H1 (cell line): ENCODE results near the gene WDFY4. TPM values are rescaled to one million over a fixed set of nuclear protein-coding genes. Genes with fewer than 3 reads are reported as not detected.

ENCODE experiments used
- RXRA ChIP-seq: IDR thresholded peaks from 2 replicates; pipeline ENCODE4 v1.6.1; 2011; ENCODE audit warnings: low read depth, mild to moderate bottlenecking, low read length, moderate library complexity; ENCODE audit not compliant: insufficient read depth
- SUZ12 ChIP-seq: fragments of 200-600 bp; sonication (generic); IDR thresholded peaks from 2 replicates; pipeline ENCODE4 v1.6.1; 2012; ENCODE audit warnings: mild to moderate bottlenecking, inconsistent platforms, low read length, moderate library complexity, mixed read lengths
- polyA plus RNA-seq, 7 experiments: library from polyadenylated mRNA; depleted of rRNA in 3 of 7; stranded (reverse) in 5 of 7; unstranded in 2 of 7; fragments of >200 nt in 5 of 7; fragments of 200-250 nt in 2 of 7; gene quantifications; 1 replicate in 5 of 7; 2 replicates in 1 of 7; 4 replicates in 1 of 7; pipeline versions ENCODE4 v1.2.1 to v1.2.3, GENCODE V29; 2011 to 2013; ENCODE audit warnings: missing spikeins in 2 of 7, mixed read lengths in 2 of 7
- total RNA-seq: library from RNA; stranded (reverse); fragmentation: NEBNext Ultra II Directional; extraction: Animal tissue kit (Norgen Biotek cat#: 25700); gene quantifications from 2 replicates; pipeline ENCODE4 v1.2.1, GENCODE V29; 2021
- TF ChIP-seq, protein P1 (sequence below): fragments of 300-600 bp; sonication (generic); IDR thresholded peaks from 2 replicates; pipeline ENCODE4 v1.7.1; 2012; ENCODE audit warnings: low read length, moderate library complexity, mild to moderate bottlenecking, inconsistent platforms; ENCODE audit not compliant: insufficient replicate concordance

Gene WDFY4
- total and polyA plus RNA-seq, 2 of the 8 experiments (the other 6 are each of a cell fraction or from before 2014, with no cell fraction given), result not detected

DNA sequence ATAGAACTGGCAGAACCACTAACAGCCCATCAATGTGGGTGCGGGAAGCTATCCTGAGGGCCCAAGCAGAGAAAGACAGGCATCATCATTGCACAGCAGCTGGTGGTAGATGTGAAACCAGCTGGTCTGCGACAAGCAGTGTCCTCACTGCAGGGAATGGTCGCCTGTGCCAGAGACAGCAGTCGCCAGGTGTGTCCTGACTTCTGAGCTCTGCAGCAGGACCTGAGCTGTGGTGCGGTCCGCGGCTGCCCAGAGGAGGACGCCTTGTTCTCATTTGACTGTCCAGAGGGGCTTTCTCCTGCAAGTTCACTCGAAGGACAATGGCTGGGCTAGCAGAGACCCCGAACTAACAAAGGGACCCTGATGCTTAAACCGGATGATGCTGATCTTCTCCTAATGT is 157.6 kb downstream of the WDFY4 start (continued):
- TF ChIP-seq, protein P1, sequence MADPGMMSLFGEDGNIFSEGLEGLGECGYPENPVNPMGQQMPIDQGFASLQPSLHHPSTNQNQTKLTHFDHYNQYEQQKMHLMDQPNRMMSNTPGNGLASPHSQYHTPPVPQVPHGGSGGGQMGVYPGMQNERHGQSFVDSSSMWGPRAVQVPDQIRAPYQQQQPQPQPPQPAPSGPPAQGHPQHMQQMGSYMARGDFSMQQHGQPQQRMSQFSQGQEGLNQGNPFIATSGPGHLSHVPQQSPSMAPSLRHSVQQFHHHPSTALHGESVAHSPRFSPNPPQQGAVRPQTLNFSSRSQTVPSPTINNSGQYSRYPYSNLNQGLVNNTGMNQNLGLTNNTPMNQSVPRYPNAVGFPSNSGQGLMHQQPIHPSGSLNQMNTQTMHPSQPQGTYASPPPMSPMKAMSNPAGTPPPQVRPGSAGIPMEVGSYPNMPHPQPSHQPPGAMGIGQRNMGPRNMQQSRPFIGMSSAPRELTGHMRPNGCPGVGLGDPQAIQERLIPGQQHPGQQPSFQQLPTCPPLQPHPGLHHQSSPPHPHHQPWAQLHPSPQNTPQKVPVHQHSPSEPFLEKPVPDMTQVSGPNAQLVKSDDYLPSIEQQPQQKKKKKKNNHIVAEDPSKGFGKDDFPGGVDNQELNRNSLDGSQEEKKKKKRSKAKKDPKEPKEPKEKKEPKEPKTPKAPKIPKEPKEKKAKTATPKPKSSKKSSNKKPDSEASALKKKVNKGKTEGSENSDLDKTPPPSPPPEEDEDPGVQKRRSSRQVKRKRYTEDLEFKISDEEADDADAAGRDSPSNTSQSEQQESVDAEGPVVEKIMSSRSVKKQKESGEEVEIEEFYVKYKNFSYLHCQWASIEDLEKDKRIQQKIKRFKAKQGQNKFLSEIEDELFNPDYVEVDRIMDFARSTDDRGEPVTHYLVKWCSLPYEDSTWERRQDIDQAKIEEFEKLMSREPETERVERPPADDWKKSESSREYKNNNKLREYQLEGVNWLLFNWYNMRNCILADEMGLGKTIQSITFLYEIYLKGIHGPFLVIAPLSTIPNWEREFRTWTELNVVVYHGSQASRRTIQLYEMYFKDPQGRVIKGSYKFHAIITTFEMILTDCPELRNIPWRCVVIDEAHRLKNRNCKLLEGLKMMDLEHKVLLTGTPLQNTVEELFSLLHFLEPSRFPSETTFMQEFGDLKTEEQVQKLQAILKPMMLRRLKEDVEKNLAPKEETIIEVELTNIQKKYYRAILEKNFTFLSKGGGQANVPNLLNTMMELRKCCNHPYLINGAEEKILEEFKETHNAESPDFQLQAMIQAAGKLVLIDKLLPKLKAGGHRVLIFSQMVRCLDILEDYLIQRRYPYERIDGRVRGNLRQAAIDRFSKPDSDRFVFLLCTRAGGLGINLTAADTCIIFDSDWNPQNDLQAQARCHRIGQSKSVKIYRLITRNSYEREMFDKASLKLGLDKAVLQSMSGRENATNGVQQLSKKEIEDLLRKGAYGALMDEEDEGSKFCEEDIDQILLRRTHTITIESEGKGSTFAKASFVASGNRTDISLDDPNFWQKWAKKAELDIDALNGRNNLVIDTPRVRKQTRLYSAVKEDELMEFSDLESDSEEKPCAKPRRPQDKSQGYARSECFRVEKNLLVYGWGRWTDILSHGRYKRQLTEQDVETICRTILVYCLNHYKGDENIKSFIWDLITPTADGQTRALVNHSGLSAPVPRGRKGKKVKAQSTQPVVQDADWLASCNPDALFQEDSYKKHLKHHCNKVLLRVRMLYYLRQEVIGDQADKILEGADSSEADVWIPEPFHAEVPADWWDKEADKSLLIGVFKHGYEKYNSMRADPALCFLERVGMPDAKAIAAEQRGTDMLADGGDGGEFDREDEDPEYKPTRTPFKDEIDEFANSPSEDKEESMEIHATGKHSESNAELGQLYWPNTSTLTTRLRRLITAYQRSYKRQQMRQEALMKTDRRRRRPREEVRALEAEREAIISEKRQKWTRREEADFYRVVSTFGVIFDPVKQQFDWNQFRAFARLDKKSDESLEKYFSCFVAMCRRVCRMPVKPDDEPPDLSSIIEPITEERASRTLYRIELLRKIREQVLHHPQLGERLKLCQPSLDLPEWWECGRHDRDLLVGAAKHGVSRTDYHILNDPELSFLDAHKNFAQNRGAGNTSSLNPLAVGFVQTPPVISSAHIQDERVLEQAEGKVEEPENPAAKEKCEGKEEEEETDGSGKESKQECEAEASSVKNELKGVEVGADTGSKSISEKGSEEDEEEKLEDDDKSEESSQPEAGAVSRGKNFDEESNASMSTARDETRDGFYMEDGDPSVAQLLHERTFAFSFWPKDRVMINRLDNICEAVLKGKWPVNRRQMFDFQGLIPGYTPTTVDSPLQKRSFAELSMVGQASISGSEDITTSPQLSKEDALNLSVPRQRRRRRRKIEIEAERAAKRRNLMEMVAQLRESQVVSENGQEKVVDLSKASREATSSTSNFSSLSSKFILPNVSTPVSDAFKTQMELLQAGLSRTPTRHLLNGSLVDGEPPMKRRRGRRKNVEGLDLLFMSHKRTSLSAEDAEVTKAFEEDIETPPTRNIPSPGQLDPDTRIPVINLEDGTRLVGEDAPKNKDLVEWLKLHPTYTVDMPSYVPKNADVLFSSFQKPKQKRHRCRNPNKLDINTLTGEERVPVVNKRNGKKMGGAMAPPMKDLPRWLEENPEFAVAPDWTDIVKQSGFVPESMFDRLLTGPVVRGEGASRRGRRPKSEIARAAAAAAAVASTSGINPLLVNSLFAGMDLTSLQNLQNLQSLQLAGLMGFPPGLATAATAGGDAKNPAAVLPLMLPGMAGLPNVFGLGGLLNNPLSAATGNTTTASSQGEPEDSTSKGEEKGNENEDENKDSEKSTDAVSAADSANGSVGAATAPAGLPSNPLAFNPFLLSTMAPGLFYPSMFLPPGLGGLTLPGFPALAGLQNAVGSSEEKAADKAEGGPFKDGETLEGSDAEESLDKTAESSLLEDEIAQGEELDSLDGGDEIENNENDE, result no peak
- TF ChIP-seq RXRA, result no peak
- TF ChIP-seq SUZ12, result no peak
- TF ChIP-seq, all 59 proteins: peak for 0
